Measurements from ENCODE around the gene IFIT1B. TPM values are rescaled to one million over a fixed set of nuclear protein-coding genes. Genes with fewer than 3 reads are reported as not detected.
"Not testable (repeated sequence)": the region's sequence is repeated elsewhere in the genome, so short reads cannot be mapped to it uniquely, and the experiment has no call there.

IFIT1B gene
- polyA plus RNA-seq = not detected

- Mint-ChIP-seq H3K36me3 (no peaks in the 10 kb centered on the region), H3K4me1 (no peaks in the 10 kb centered on the region), H3K27ac (no peak within 1 kb of the TSS), H3K4me3 (no peak within 1 kb of the TSS), H3K9me3 (no peaks in the 10 kb centered on the region), H3K27me3 (no peaks in the 10 kb centered on the region)
Observed at GRCh38 chr10:89377705-89378637, at the start of gene IFIT1B. IFIT1B (plus strand) TSS chr10:89378056; CDS start chr10:89378136, 80 bp downstream.

- Mint-ChIP-seq H3K27ac (peak overlapping the region in 2 of 3 donors; percentile 36 to 39), H3K4me1 (peaks cover 39 to 49% (median 40%) of the 10 kb centered on the region in 3 donors), H3K36me3 (no peaks in the 10 kb centered on the region), H3K27me3 (no peaks in the 10 kb centered on the region), H3K9me3 (no peaks in the 10 kb centered on the region), H3K4me3 (peak overlapping the region in 3 of 4 donors; percentile 3 to 84 (median 69))
Observed at GRCh38 chr10:89329151-89329550, 48.7 kb upstream of the IFIT1B start.

- peaks cover 39 to 51% (median 43%) of the 10 kb centered on the region in 3 donors for H3K4me1 Mint-ChIP-seq
- H3K27me3 Mint-ChIP-seq, H3K36me3 Mint-ChIP-seq, H3K9me3 Mint-ChIP-seq: not testable (repeated sequence)
- peak overlapping the region in 1 of 4 donors; percentile 60 for H3K4me3 Mint-ChIP-seq
- peak overlapping the region; percentile 80 to 93 (median 80) for H3K27ac Mint-ChIP-seq
Observed at GRCh38 chr10:89330014-89330413, 47.8 kb upstream of the IFIT1B start.

GRCh38 chr10:89330537-89331212, 47.2 kb upstream of the IFIT1B start:
- no peaks in the 10 kb centered on the region for H3K36me3 Mint-ChIP-seq
- H3K27ac Mint-ChIP-seq = peak overlapping the region; percentile 80 to 93 (median 80)
- peaks cover 41 to 51% (median 44%) of the 10 kb centered on the region in 3 donors for H3K4me1 Mint-ChIP-seq
- H3K4me3 Mint-ChIP-seq = peak overlapping the region in 2 of 4 donors; percentile 37 to 60
- H3K27me3 Mint-ChIP-seq = no peaks in the 10 kb centered on the region
- H3K9me3 Mint-ChIP-seq = no peaks in the 10 kb centered on the region

GRCh38 chr10:89331487-89332122, 46.3 kb upstream of the IFIT1B start:
- not testable (repeated sequence) for H3K27me3 Mint-ChIP-seq, H3K36me3 Mint-ChIP-seq, H3K9me3 Mint-ChIP-seq
- Mint-ChIP-seq H3K4me1 (peaks cover 41 to 45% (median 41%) of the 10 kb centered on the region in 3 donors), H3K4me3 (peak overlapping the region; percentile 81 to 93 (median 82)), H3K27ac (peak overlapping the region; percentile 80 to 97 (median 93))

GRCh38 chr10:89332123-89332633, 45.7 kb upstream of the IFIT1B start:
- Mint-ChIP-seq H3K4me1 (peaks cover 37 to 41% (median 41%) of the 10 kb centered on the region in 3 donors), H3K27ac (peak overlapping the region; percentile 80 to 97 (median 93)), H3K9me3 (no peaks in the 10 kb centered on the region), H3K36me3 (no peaks in the 10 kb centered on the region), H3K27me3 (no peaks in the 10 kb centered on the region), H3K4me3 (peak overlapping the region; percentile 81 to 93 (median 82))

GRCh38 chr10:89335226-89335625, 42.6 kb upstream of the IFIT1B start:
- Mint-ChIP-seq H3K9me3 (peaks cover 0 to 1% (median 0%) of the 10 kb centered on the region in 3 donors), H3K36me3 (peaks cover 11% of the 10 kb centered on the region), H3K4me1 (peaks cover 21 to 26% (median 26%) of the 10 kb centered on the region in 3 donors), H3K27ac (peak overlapping the region in 1 of 3 donors; percentile 80), H3K27me3 (no peaks in the 10 kb centered on the region), H3K4me3 (no peak overlapping the region)

GRCh38 chr10:89336241-89336640, 41.6 kb upstream of the IFIT1B start:
- Mint-ChIP-seq H3K4me1 (peaks cover 21 to 26% (median 22%) of the 10 kb centered on the region in 3 donors), H3K27me3 (no peaks in the 10 kb centered on the region), H3K27ac (no peak overlapping the region), H3K36me3 (peaks cover 14% of the 10 kb centered on the region), H3K4me3 (peak overlapping the region in 2 of 4 donors; percentile 42 to 63), H3K9me3 (peaks cover 0 to 1% (median 0%) of the 10 kb centered on the region in 3 donors)

GRCh38 chr10:89337484-89337883, 40.4 kb upstream of the IFIT1B start:
- peaks cover 0 to 1% (median 0%) of the 10 kb centered on the region in 3 donors for H3K9me3 Mint-ChIP-seq
- H3K36me3 Mint-ChIP-seq = peaks cover 14% of the 10 kb centered on the region
- peaks cover 16 to 23% (median 20%) of the 10 kb centered on the region in 3 donors for H3K4me1 Mint-ChIP-seq
- H3K4me3 Mint-ChIP-seq = no peak overlapping the region
- no peak overlapping the region for H3K27ac Mint-ChIP-seq
- H3K27me3 Mint-ChIP-seq = no peaks in the 10 kb centered on the region

GRCh38 chr10:89338713-89339112, 39.1 kb upstream of the IFIT1B start:
- Mint-ChIP-seq H3K9me3 (peaks cover 0 to 1% (median 0%) of the 10 kb centered on the region in 3 donors), H3K27ac (no peak overlapping the region), H3K36me3 (peaks cover 14% of the 10 kb centered on the region)

GRCh38 chr10:89339875-89340274, 38.0 kb upstream of the IFIT1B start:
- Mint-ChIP-seq H3K27me3 (no peaks in the 10 kb centered on the region), H3K4me3 (no peak overlapping the region), H3K9me3 (peaks cover 0 to 1% (median 0%) of the 10 kb centered on the region in 3 donors), H3K36me3 (peaks cover 14% of the 10 kb centered on the region), H3K4me1 (peaks cover 3 to 5% (median 5%) of the 10 kb centered on the region in 3 donors), H3K27ac (no peak overlapping the region)

More at GRCh38 chr10:89338713-89339112, 39.1 kb upstream of the IFIT1B start:
- no peak overlapping the region for H3K4me3 Mint-ChIP-seq
- H3K27me3 Mint-ChIP-seq = no peaks in the 10 kb centered on the region
- H3K4me1 Mint-ChIP-seq = peaks cover 9 to 11% (median 9%) of the 10 kb centered on the region in 3 donors

- Mint-ChIP-seq H3K4me3 (no peak overlapping the region), H3K9me3 (peaks cover 0 to 1% (median 0%) of the 10 kb centered on the region in 3 donors), H3K27ac (no peak overlapping the region), H3K27me3 (no peaks in the 10 kb centered on the region), H3K4me1 (peaks cover 0 to 2% (median 0%) of the 10 kb centered on the region in 3 donors), H3K36me3 (peaks cover 14% of the 10 kb centered on the region)
Observed at GRCh38 chr10:89341649-89342048, 36.2 kb upstream of the IFIT1B start.

- Mint-ChIP-seq H3K9me3 (peaks cover 0 to 1% (median 0%) of the 10 kb centered on the region in 3 donors), H3K4me1 (peaks cover 4 to 6% (median 4%) of the 10 kb centered on the region in 3 donors), H3K4me3 (no peak overlapping the region), H3K27me3 (no peaks in the 10 kb centered on the region), H3K36me3 (peaks cover 14% of the 10 kb centered on the region), H3K27ac (no peak overlapping the region)
Observed at GRCh38 chr10:89342206-89342958, 35.5 kb upstream of the IFIT1B start.

Measured in IgD-negative memory B cell (primary cell).